WTC11 (cell line): ENCODE results near the gene SLC44A2. TPM values are rescaled to one million over a fixed set of nuclear protein-coding genes. Genes with fewer than 3 reads are reported as not detected.

Source experiments
- ATAC-seq: fragments of 200-7000 bp; cut with Tn5 transposase; 2 replicates; pipeline ENCODE4 v1.10.0; 2021; ENCODE audit warnings: mild to moderate bottlenecking, moderate library complexity
- CTCF ChIA-PET: fragments of 300-600 bp; sonication (Branson Sonifier 250); formaldehyde crosslinking; loops from one replicate; lab custom pipeline; 2021; ENCODE audit warnings: antibody characterized with exemption; lab: Charles Lee
- POLR2A ChIA-PET: fragments of 350-600 bp; sonication (Branson Sonifier 250); formaldehyde crosslinking; loops from one replicate; lab custom pipeline; 2021; ENCODE audit warnings: antibody characterized with exemption; lab: Charles Lee
- DNase-seq: peaks from one replicate; pipeline ENCODE4 v3.0.0; 2021; ENCODE audit warnings: low spot score
- H3K27ac Mint-ChIP-seq: 2 replicates; pipeline ENCODE4 v1.8.0; 2021; ENCODE audit warnings: mixed read lengths
- H3K27me3 Mint-ChIP-seq: 2 replicates; pipeline ENCODE4 v1.8.0; 2021; ENCODE audit warnings: low read depth, mild to moderate bottlenecking, moderate library complexity, mixed read lengths
- H3K36me3 Mint-ChIP-seq: 2 replicates; pipeline ENCODE4 v1.8.0; 2021; ENCODE audit warnings: mixed read lengths
- H3K4me1 Mint-ChIP-seq: 2 replicates; pipeline ENCODE4 v1.8.0; 2022; ENCODE audit warnings: mixed read lengths
- H3K4me3 Mint-ChIP-seq: 2 replicates; pipeline ENCODE4 v1.8.0; 2021; ENCODE audit warnings: mild to moderate bottlenecking, moderate library complexity, mixed read lengths
- H3K9me3 Mint-ChIP-seq: 2 replicates; pipeline ENCODE4 v1.8.0; 2021; ENCODE audit warnings: mixed read lengths
- ATF3 ChIP-seq: sonication (generic); formaldehyde crosslinking; conservative IDR thresholded peaks from 2 replicates; pipeline ENCODE4 v1.8.1; 2022; ENCODE audit warnings: mild to moderate bottlenecking, missing genetic modification reagents
- ATF6 ChIP-seq: sonication (generic); formaldehyde crosslinking; IDR thresholded peaks from 2 replicates; pipeline ENCODE4 v1.8.1; 2023; ENCODE audit warnings: mild to moderate bottlenecking, missing genetic modification reagents
- E2F4 ChIP-seq: sonication (generic); formaldehyde crosslinking; IDR thresholded peaks from 2 replicates; pipeline ENCODE4 v1.8.1; 2022; ENCODE audit warnings: low read depth, mild to moderate bottlenecking, moderate library complexity, missing genetic modification reagents, borderline replicate concordance
- ERG ChIP-seq: fragments of 250-450 bp; sonication (Bioruptor Pico); IDR thresholded peaks from 2 replicates; pipeline ENCODE4 v1.8.0; 2021; ENCODE audit warnings: mild to moderate bottlenecking
- ETV6 ChIP-seq: sonication (generic); formaldehyde crosslinking; IDR thresholded peaks from 2 replicates; pipeline ENCODE4 v1.8.1; 2022; ENCODE audit warnings: mild to moderate bottlenecking, missing genetic modification reagents
- FOXK1 ChIP-seq: sonication (generic); formaldehyde crosslinking; IDR thresholded peaks from 2 replicates; pipeline ENCODE4 v1.8.0; 2022; ENCODE audit warnings: mild to moderate bottlenecking, moderate library complexity, missing genetic modification reagents
- GABPB1 ChIP-seq: sonication (generic); formaldehyde crosslinking; IDR thresholded peaks from 2 replicates; pipeline ENCODE4 v1.8.1; 2023; ENCODE audit warnings: mild to moderate bottlenecking, missing genetic modification reagents
- GTF2I ChIP-seq: fragments of 250-450 bp; sonication (Bioruptor Pico); conservative IDR thresholded peaks from 2 replicates; pipeline ENCODE4 v1.4.0; 2021; ENCODE audit warnings: mild to moderate bottlenecking
- HMGA2 ChIP-seq: fragments of 250-450 bp; sonication (Bioruptor Pico); IDR thresholded peaks from 2 replicates; pipeline ENCODE4 v1.4.0; 2021; ENCODE audit warnings: mild to moderate bottlenecking, moderate library complexity
- JAZF1 ChIP-seq: fragments of 250-450 bp; sonication (Bioruptor Pico); IDR thresholded peaks from 2 replicates; pipeline ENCODE4 v1.9.0; 2021; ENCODE audit warnings: moderate library complexity, mild to moderate bottlenecking, inconsistent platforms
- MXD4 ChIP-seq: fragments of 250-450 bp; sonication (Bioruptor Pico); IDR thresholded peaks from 2 replicates; pipeline ENCODE4 v1.8.0; 2021; ENCODE audit warnings: mild to moderate bottlenecking, moderate library complexity, borderline replicate concordance
- NFE2L1 ChIP-seq: sonication (generic); formaldehyde crosslinking; IDR thresholded peaks from 2 replicates; pipeline ENCODE4 v1.8.1; 2023; ENCODE audit warnings: missing genetic modification reagents
- NFYB ChIP-seq: sonication (generic); formaldehyde crosslinking; conservative IDR thresholded peaks from 2 replicates; pipeline ENCODE4 v1.8.0; 2022; ENCODE audit warnings: low read depth, missing genetic modification reagents
- TEAD1 ChIP-seq: sonication (generic); formaldehyde crosslinking; IDR thresholded peaks from 2 replicates; pipeline ENCODE4 v1.8.0; 2022; ENCODE audit warnings: mild to moderate bottlenecking, missing genetic modification reagents
- TEAD4 ChIP-seq: sonication (generic); formaldehyde crosslinking; IDR thresholded peaks from 2 replicates; pipeline ENCODE4 v1.8.0; 2022; ENCODE audit warnings: mild to moderate bottlenecking, missing genetic modification reagents
- TP53 ChIP-seq: sonication (generic); formaldehyde crosslinking; IDR thresholded peaks from 2 replicates; pipeline ENCODE4 v1.8.1; 2023; ENCODE audit warnings: mild to moderate bottlenecking, missing genetic modification reagents
- USF1 ChIP-seq: sonication (generic); formaldehyde crosslinking; IDR thresholded peaks from 2 replicates; pipeline ENCODE4 v1.8.0; 2022; ENCODE audit warnings: mild to moderate bottlenecking, missing genetic modification reagents
- USF2 ChIP-seq: sonication (generic); formaldehyde crosslinking; IDR thresholded peaks from 2 replicates; pipeline ENCODE4 v1.8.1; 2023; ENCODE audit warnings: mild to moderate bottlenecking, missing genetic modification reagents, moderate library complexity
- ZBTB21 ChIP-seq: sonication (generic); formaldehyde crosslinking; IDR thresholded peaks from 2 replicates; pipeline ENCODE4 v1.8.1; 2023; ENCODE audit warnings: mild to moderate bottlenecking, missing genetic modification reagents, borderline replicate concordance
- ZNF121 ChIP-seq: sonication (generic); formaldehyde crosslinking; IDR thresholded peaks from 2 replicates; pipeline ENCODE4 v1.8.0; 2023; ENCODE audit warnings: missing genetic modification reagents
- ZNF138 ChIP-seq: sonication (generic); formaldehyde crosslinking; conservative IDR thresholded peaks from 2 replicates; pipeline ENCODE4 v1.8.1; 2022; ENCODE audit warnings: mild to moderate bottlenecking, moderate library complexity, missing genetic modification reagents
- ZNF232 ChIP-seq: sonication (generic); formaldehyde crosslinking; IDR thresholded peaks from 2 replicates; pipeline ENCODE4 v1.8.0; 2022; ENCODE audit warnings: mild to moderate bottlenecking, missing genetic modification reagents
- ZNF281 ChIP-seq: sonication (generic); formaldehyde crosslinking; IDR thresholded peaks from 2 replicates; pipeline ENCODE4 v1.8.0; 2023; ENCODE audit warnings: mild to moderate bottlenecking, missing genetic modification reagents
- ZNF396 ChIP-seq: fragments of 250-450 bp; sonication (Bioruptor Pico); IDR thresholded peaks from 2 replicates; pipeline ENCODE4 v1.8.0; 2021; ENCODE audit warnings: mild to moderate bottlenecking, moderate library complexity, borderline replicate concordance
- ZNF416 ChIP-seq: fragments of 250-450 bp; sonication (Bioruptor Pico); IDR thresholded peaks from 2 replicates; pipeline ENCODE4 v1.9.0; 2021; ENCODE audit warnings: mild to moderate bottlenecking, inconsistent platforms
- total RNA-seq: library from RNA; stranded (reverse); gene quantifications from 3 replicates; pipeline ENCODE4 v1.2.3, GENCODE V29; 2021

The SLC44A2 gene
- total RNA-seq, 1 experiment from 2014 or later = 109 TPM

- TF ChIP-seq E2F4 = no peak
- TF ChIP-seq TEAD4 (CRISPR knock-in tag) = no peak
- no peak for TF ChIP-seq ZNF281 (CRISPR knock-in tag)
Measured at GRCh38 chr19:10586396-10586795, 39.0 kb upstream of the SLC44A2 start (continued).

- Mint-ChIP-seq H3K27me3 (peaks cover 7% of the 10 kb centered on the region), H3K36me3 (peaks cover 16% of the 10 kb centered on the region; the same call in 1 of the 2 replicates), H3K9me3 (peaks cover 7% of the 10 kb centered on the region; the same call in 1 of the 2 replicates), H3K27ac (peak within 1 kb of the TSS; percentile 69), H3K4me1 (peaks cover 13% of the 10 kb centered on the region), H3K4me3 (peak within 1 kb of the TSS; percentile 90)
- CTCF ChIA-PET = interaction anchor here (0.9 to 2.2 kb wide), 4 partner anchors 11 to 112 kb away, joined by 3 to 10 read pairs (median 5); no protein-coding TSS in a partner anchor
- POLR2A ChIA-PET = no interaction called here
- DNase-seq (peak; percentile 81), ATAC-seq (peak; percentile 91)
- TF ChIP-seq USF2 (CRISPR knock-in tag) (peak; percentile 35; the same call in 1 of the 2 replicates), NFYB (CRISPR knock-in tag) (no peak), TEAD1 (peak; percentile 58), ZNF416 (CRISPR knock-in tag) (no peak), GTF2I (no peak), ZNF232 (peak; percentile 62; the same call in 1 of the 2 replicates), ETV6 (peak; percentile 91), ZNF138 (0 out of 2 replicates have a peak, but pooled peaks have one; percentile 21), FOXK1 (peak; percentile 60; the same call in 1 of the 2 replicates), ATF6 (CRISPR knock-in tag) (no peak), MXD4 (CRISPR knock-in tag) (no peak), NFE2L1 (CRISPR knock-in tag) (peak; percentile 61; the same call in 1 of the 2 replicates), E2F4 (no peak), ZNF396 (CRISPR knock-in tag) (no peak), HMGA2 (no peak), GABPB1 (CRISPR knock-in tag) (no peak), USF1 (0 out of 2 replicates have a peak, but pooled peaks have one; percentile 42), ZBTB21 (peak; percentile 35; the same call in 1 of the 2 replicates), JAZF1 (CRISPR knock-in tag) (no peak), TP53 (CRISPR knock-in tag) (peak; percentile 65; the same call in 1 of the 2 replicates), ZNF121 (peak; percentile 14; the same call in 1 of the 2 replicates), ERG (no peak), ATF3 (CRISPR knock-in tag) (no peak)
Measured at GRCh38 chr19:10587022-10587838, 38.1 kb upstream of the SLC44A2 start, which contains the start of gene AP1M2. Gene AP1M2, minus strand, starts transcription at chr19:10587312. Its CDS starts 81 bp downstream, at chr19:10587231.
